GM18873 (cell line): ENCODE measurements around the gene SEMA5A.
"Not testable (repeated sequence)": the region's sequence is repeated elsewhere in the genome, so short reads cannot be mapped to it uniquely, and the experiment has no call there.

ENCODE experiments used
- ATAC-seq: cut with Tn5 transposase; IDR thresholded peaks from one replicate; pipeline ENCODE4 v1.9.1; 2021; ENCODE audit warnings: mild to moderate bottlenecking, moderate library complexity, moderate number of reproducible peaks; ENCODE audit not compliant: unreplicated experiment, low FRiP score

The SEMA5A gene

DNA sequence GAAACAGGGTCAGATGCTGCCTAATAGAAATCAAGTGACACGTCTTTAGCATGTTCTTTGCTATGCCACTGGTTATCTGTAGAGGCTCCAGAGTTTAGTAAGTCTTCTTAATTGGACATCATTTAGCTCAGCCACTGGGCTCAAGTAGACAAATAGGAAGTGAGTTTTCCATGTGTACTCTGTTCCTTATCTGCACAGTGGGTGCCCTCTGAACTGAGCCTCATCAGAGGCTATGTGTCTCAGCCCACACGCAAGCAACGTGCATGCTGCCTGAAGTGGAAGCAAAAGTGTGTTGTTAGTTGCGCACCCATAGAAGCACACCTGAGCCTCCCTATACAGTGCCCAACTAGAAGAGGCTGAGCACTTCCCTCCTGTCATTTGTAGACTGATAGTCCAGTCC lies 134.7 kb downstream of the SEMA5A start:
- ATAC-seq: no peak

- no peak for ATAC-seq
These were observed 136.4 kb downstream of the SEMA5A start for GRCh38 chr5:9409413-9409960.

GRCh38 chr5:9408964-9409363 lies 136.9 kb downstream of the SEMA5A start:
- no peak for ATAC-seq

DNA sequence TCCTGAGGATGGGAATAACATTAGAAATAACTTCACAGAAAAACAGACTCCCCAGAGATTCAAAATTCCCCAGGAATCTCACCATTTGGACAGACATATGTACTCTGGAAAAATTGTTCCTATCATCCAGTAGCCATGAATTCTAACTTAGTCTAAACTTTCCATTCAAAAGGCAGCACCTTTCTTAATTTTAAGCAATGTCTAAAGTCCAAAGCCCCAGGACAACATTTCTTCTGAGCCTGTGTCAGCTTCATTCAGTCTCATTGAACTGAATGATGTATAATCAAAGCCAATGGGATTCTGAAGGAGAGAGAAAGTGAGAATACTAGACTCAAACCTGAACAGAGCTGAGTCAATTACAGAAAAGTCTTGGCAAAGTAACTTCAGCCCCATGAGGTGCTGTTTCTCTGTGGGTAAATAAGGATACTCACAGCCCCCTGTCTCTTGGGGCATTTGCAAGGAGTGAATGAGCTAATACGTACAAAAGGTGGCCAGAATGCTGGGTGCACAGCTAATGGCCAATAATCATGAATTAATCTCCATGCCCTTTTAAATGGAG lies 140.6 kb downstream of the SEMA5A start:
- peak; percentile 70 for ATAC-seq

- no peak for ATAC-seq
These were observed 143.9 kb downstream of the SEMA5A start for GRCh38 chr5:9401786-9402472.

- not testable (repeated sequence) for ATAC-seq
These were observed 146.1 kb downstream of the SEMA5A start for GRCh38 chr5:9399783-9400182.

DNA sequence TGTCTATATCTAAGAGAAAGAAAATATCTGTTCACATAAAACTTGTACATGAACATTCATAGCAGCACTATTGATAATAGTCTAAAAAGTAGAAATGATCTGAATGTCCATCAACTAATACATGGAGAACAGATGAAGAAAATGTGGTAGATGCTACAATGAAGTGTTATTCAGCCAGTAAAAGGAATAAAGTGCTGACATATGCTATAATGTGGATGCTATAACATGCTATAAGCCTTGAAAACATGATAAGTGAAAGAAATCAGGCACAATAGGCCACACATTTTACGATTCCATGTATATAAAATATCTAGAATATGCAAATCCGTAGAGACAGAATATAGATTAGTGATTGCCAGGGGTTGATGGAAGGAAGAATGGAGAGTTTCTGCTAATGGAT lies 146.8 kb downstream of the SEMA5A start:
- no peak for ATAC-seq

- no peak for ATAC-seq
These were observed 147.6 kb downstream of the SEMA5A start for GRCh38 chr5:9398227-9398626.

DNA sequence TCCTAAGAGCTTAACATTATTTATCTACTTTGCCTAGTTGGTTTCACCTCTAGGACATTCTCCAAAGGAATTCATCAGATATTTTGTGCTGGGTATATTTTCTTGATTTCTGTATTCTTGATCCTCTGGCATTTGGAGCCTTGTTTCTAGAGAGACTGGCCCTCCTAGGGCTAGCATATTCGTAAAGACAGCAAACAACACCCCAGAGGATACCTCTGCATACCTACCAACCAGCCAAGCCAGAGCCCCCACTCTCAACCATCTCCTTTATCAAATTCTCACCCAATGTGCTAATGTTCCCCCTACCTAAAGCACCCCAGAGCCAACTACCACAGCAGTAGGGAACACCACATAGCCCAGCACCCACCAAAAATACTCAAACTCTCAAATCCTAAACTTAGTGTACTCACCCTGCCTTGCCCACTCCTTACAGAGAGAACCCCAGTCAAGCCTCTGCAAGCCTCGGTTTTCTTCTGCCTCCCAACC lies 149.5 kb downstream of the SEMA5A start:
- no peak for ATAC-seq

- ATAC-seq: no peak
These were observed 150.2 kb downstream of the SEMA5A start for GRCh38 chr5:9395706-9396105.

- ATAC-seq: no peak
These were observed 151.7 kb downstream of the SEMA5A start for GRCh38 chr5:9394221-9394620.

DNA sequence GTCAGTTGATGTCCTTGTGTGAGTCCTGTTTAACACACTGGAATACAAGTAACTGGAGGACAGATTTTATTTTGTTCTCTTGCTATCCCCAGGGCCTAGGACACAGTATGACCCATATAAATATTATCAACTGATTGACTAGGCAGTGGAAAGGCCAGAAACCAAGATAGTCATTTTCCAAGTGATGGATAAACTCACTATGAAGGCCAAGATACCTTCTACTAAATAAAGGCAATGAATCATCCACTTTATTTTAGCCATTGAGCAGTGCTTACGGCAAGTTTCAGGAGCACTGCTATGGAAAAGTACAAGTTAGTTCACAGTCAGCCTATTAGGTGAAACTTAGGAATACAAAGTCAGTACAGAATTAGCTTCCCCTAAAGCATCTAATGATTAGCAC lies 153.2 kb downstream of the SEMA5A start:
- ATAC-seq: no peak

GRCh38 chr5:9391080-9391479 lies 154.8 kb downstream of the SEMA5A start:
- no peak for ATAC-seq

DNA sequence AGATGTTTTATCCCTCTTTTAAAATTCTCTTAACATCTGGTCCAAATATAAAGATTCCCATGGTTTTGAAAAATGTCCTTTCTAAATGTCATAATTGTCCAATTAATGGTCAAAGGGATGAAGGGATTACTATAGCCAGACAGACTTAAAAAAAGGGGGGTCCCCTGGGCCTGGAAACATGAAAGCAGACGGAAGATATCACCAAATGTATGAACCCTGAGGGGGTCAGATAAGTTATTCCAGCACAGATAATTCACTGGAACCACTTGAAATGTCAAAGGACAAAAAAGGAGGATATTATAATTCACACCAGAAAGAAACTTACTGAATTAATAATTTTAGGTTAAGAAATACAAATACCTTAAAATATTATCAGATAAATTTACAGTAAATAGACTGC lies 155.8 kb downstream of the SEMA5A start:
- no peak for ATAC-seq

GRCh38 chr5:9388941-9389674 lies 156.8 kb downstream of the SEMA5A start:
- no peak for ATAC-seq

- ATAC-seq: no peak
These were observed 158.0 kb downstream of the SEMA5A start for GRCh38 chr5:9387879-9388278.

DNA sequence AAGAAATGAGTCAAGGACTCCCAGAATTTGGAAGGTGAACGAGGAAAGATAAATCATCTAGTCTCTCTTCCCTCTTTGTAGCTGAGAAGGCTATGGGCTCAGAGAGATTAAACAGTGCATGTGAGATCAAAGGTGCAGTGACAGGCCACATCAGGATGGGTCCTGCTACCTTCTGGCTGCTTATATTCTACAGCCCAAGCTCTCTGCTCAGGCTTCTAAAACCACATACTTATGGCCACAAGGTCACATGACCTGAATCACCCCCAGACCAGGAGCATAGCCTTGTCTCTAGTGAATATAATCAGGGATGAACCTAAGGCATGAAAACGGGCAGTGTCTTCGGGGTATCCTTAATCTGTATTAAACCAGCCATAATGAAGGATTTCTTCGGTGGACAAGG lies 158.9 kb downstream of the SEMA5A start:
- no peak for ATAC-seq

- no peak for ATAC-seq
These were observed 163.4 kb downstream of the SEMA5A start for GRCh38 chr5:9382522-9382921.

- ATAC-seq: peak; percentile 91
These were observed 164.4 kb downstream of the SEMA5A start for GRCh38 chr5:9381464-9381863.

- ATAC-seq: no peak
These were observed 165.8 kb downstream of the SEMA5A start for GRCh38 chr5:9380109-9380508.

GRCh38 chr5:9376363-9377117 lies 169.3 kb downstream of the SEMA5A start:
- ATAC-seq: no peak
